DND-41 (cell line): ENCODE results near the gene HPRT1.
A peak's percentile ranks its signal among the peaks of the same experiment; 100 is the strongest.

ENCODE experiments used
- ATAC-seq: fragments of 200-7000 bp; cut with Tn5 transposase; 3 replicates; pipeline ENCODE4 v1.9.1; 2021; ENCODE audit warnings: low read depth; ENCODE audit not compliant: insufficient read depth
- DNase-seq: peaks from one replicate; pipeline ENCODE4 v3.0.0-alpha.2; 2020
- H2AFZ ChIP-seq: 2 replicates; pipeline ENCODE4 v1.6.0; 2012; ENCODE audit warnings: low read depth, low read length
- H3K27ac ChIP-seq: 2 replicates; pipeline ENCODE4 v1.5.1; 2012; ENCODE audit warnings: low read length, inconsistent platforms
- H3K27me3 ChIP-seq: fragments of 200-600 bp; sonication (generic); 2 replicates; pipeline ENCODE4 v1.6.0; 2012; ENCODE audit warnings: low read length, mild to moderate bottlenecking, inconsistent platforms; ENCODE audit not compliant: insufficient read depth, poor library complexity
- H3K36me3 ChIP-seq: 2 replicates; pipeline ENCODE4 v1.5.1; 2012; ENCODE audit warnings: low read length, inconsistent platforms; ENCODE audit not compliant: insufficient read depth
- H3K4me1 ChIP-seq: 2 replicates; pipeline ENCODE4 v1.5.1; 2012; ENCODE audit warnings: mild to moderate bottlenecking, low read length; ENCODE audit not compliant: insufficient read depth
- H3K4me2 ChIP-seq: 2 replicates; pipeline ENCODE4 v1.6.0; 2012; ENCODE audit warnings: mild to moderate bottlenecking, moderate library complexity, low read length, inconsistent platforms; ENCODE audit not compliant: insufficient read depth
- H3K4me3 ChIP-seq, 2 experiments: fragments of 200-600 bp in 1 of 2; shearing (Covaris generic) in 1 of 2; 2 replicates each; pipeline ENCODE4 v1.5.1; 2012 to 2016; ENCODE audit warnings: inconsistent platforms in 2 of 2, low read length in 2 of 2, mild to moderate bottlenecking in 2 of 2, low read depth in 1 of 2, moderate library complexity in 1 of 2
- H3K79me2 ChIP-seq: 2 replicates; pipeline ENCODE4 v1.6.0; 2012; ENCODE audit warnings: low read length, inconsistent platforms; ENCODE audit not compliant: insufficient read depth
- H3K9ac ChIP-seq: 2 replicates; pipeline ENCODE4 v1.6.0; 2012; ENCODE audit warnings: low read depth, mild to moderate bottlenecking, inconsistent platforms, low read length, moderate library complexity
- H3K9me3 ChIP-seq: 2 replicates; pipeline ENCODE4 v1.5.1; 2012; ENCODE audit warnings: low read length, moderate library complexity, mild to moderate bottlenecking, inconsistent platforms; ENCODE audit not compliant: insufficient read depth, severe bottlenecking
- H4K20me1 ChIP-seq: 2 replicates; pipeline ENCODE4 v1.6.0; 2012; ENCODE audit warnings: low read length; ENCODE audit not compliant: insufficient read depth
- CTCF ChIP-seq: IDR thresholded peaks from 2 replicates; pipeline ENCODE4 v1.5.1; 2012; ENCODE audit warnings: borderline replicate concordance, low read length, moderate library complexity, mild to moderate bottlenecking; ENCODE audit not compliant: poor library complexity, severe bottlenecking; ENCODE audit errors: extremely low read depth
- EZH2 ChIP-seq: IDR thresholded peaks from 3 replicates; pipeline ENCODE4 v1.6.1; 2012; ENCODE audit warnings: borderline replicate concordance, low read depth, mild to moderate bottlenecking, moderate library complexity, low read length, inconsistent platforms; ENCODE audit not compliant: severe bottlenecking

HPRT1 gene

GRCh38 chrX:134419784-134420183 is 40.2 kb upstream of the HPRT1 start:
- Histone ChIP-seq H3K4me1 (no peaks in the 10 kb centered on the region), H4K20me1 (no peaks in the 10 kb centered on the region), H3K36me3 (peaks cover 64% of the 10 kb centered on the region), H3K4me3 (no peak overlapping the region), H3K9ac (no peak overlapping the region), H3K27ac (no peak overlapping the region), H2AFZ (no peak overlapping the region), H3K79me2 (no peaks in the 10 kb centered on the region), H3K27me3 (no peaks in the 10 kb centered on the region), H3K9me3 (no peaks in the 10 kb centered on the region), H3K4me2 (no peak overlapping the region)
- DNase-seq (no peak), ATAC-seq (no peak)
- TF ChIP-seq EZH2 (no peak), CTCF (no peak)

- TF ChIP-seq EZH2 (no peak), CTCF (peak; percentile 32)
- DNase-seq (no peak), ATAC-seq (no peak)
- H3K36me3 ChIP-seq: peaks cover 70% of the 10 kb centered on the region
- H3K79me2 ChIP-seq: no peaks in the 10 kb centered on the region
- H3K9me3 ChIP-seq: no peaks in the 10 kb centered on the region
- H3K4me1 ChIP-seq: no peaks in the 10 kb centered on the region
- H3K27me3 ChIP-seq: no peaks in the 10 kb centered on the region
- H3K4me2 ChIP-seq: no peak overlapping the region
- no peak overlapping the region for H2AFZ ChIP-seq
- no peak overlapping the region for H3K27ac ChIP-seq
- no peak overlapping the region for H3K9ac ChIP-seq
- H3K4me3 ChIP-seq: no peak overlapping the region
- no peaks in the 10 kb centered on the region for H4K20me1 ChIP-seq
Measured at GRCh38 chrX:134423606-134424005, 36.4 kb upstream of the HPRT1 start.

- Histone ChIP-seq H2AFZ (no peak overlapping the region), H3K9me3 (no peaks in the 10 kb centered on the region), H4K20me1 (no peaks in the 10 kb centered on the region), H3K4me3 (no peak overlapping the region), H3K36me3 (peaks cover 68% of the 10 kb centered on the region), H3K4me1 (no peaks in the 10 kb centered on the region), H3K9ac (no peak overlapping the region), H3K27ac (no peak overlapping the region), H3K27me3 (no peaks in the 10 kb centered on the region), H3K4me2 (no peak overlapping the region), H3K79me2 (no peaks in the 10 kb centered on the region)
- DNase-seq (no peak), ATAC-seq (no peak)
- no peak for TF ChIP-seq EZH2
- TF ChIP-seq CTCF: no peak
Measured at GRCh38 chrX:134426281-134426680, 33.7 kb upstream of the HPRT1 start.

- Histone ChIP-seq H3K27me3 (no peaks in the 10 kb centered on the region), H3K9ac (no peak overlapping the region), H3K36me3 (peaks cover 50% of the 10 kb centered on the region; the same call in 1 of the 2 replicates), H3K27ac (no peak overlapping the region), H3K4me2 (no peak overlapping the region), H3K79me2 (no peaks in the 10 kb centered on the region), H3K4me3 (no peak overlapping the region), H4K20me1 (no peaks in the 10 kb centered on the region), H3K9me3 (no peaks in the 10 kb centered on the region), H3K4me1 (no peaks in the 10 kb centered on the region), H2AFZ (no peak overlapping the region)
- DNase-seq: no peak
- no peak for ATAC-seq
- TF ChIP-seq CTCF (no peak), EZH2 (no peak)
Measured at GRCh38 chrX:134431894-134432293, 28.1 kb upstream of the HPRT1 start.
